ENCODE measurements around the gene NMBR. TPM values are rescaled to one million over a fixed set of nuclear protein-coding genes. Genes with fewer than 3 reads are reported as not detected.
"Not testable (repeated sequence)": the region's sequence is repeated elsewhere in the genome, so short reads cannot be mapped to it uniquely, and the experiment has no call there.

NMBR gene
- total RNA-seq, 1 donor from 2014 or later = not detected

GRCh38 chr6:142118925-142119324, 28.0 kb downstream of the NMBR start:
- Histone ChIP-seq H3K9ac (ENCODE audit: low read depth in 1 of 3, low read length in 3 of 3) (no peak overlapping the region), H3K4me3 (ENCODE audit: low read length in 3 of 3) (no peak overlapping the region), H3K27ac (ENCODE audit: low read depth, low read length) (no peak overlapping the region), H3K9me3 (ENCODE audit: control insufficient read depth in 3 of 3, low read length in 3 of 3) (no peaks in the 10 kb centered on the region), H3K4me1 (ENCODE audit: control insufficient read depth in 3 of 3, insufficient read depth in 3 of 3, low read length in 3 of 3) (no peaks in the 10 kb centered on the region), H3K36me3 (ENCODE audit: control insufficient read depth in 3 of 3, insufficient read depth in 3 of 3, low read length in 3 of 3) (no peaks in the 10 kb centered on the region), H3K27me3 (ENCODE audit: control insufficient read depth in 3 of 3, insufficient read depth in 3 of 3, low read length in 3 of 3) (no peaks in the 10 kb centered on the region)

GRCh38 chr6:142118328-142118727, 28.6 kb downstream of the NMBR start:
- H3K27ac ChIP-seq (ENCODE audit: low read depth, low read length) = no peak overlapping the region
- H3K4me3 ChIP-seq (ENCODE audit: low read length in 3 of 3) = no peak overlapping the region
- no peaks in the 10 kb centered on the region for H3K36me3 ChIP-seq (ENCODE audit: control insufficient read depth in 3 of 3, insufficient read depth in 3 of 3, low read length in 3 of 3)
- H3K27me3 ChIP-seq (ENCODE audit: control insufficient read depth in 3 of 3, insufficient read depth in 3 of 3, low read length in 3 of 3) = no peaks in the 10 kb centered on the region
- H3K9ac ChIP-seq (ENCODE audit: low read depth in 1 of 3, low read length in 3 of 3) = no peak overlapping the region
- no peaks in the 10 kb centered on the region for H3K4me1 ChIP-seq (ENCODE audit: control insufficient read depth in 3 of 3, insufficient read depth in 3 of 3, low read length in 3 of 3)
- no peaks in the 10 kb centered on the region for H3K9me3 ChIP-seq (ENCODE audit: control insufficient read depth in 3 of 3, low read length in 3 of 3)

GRCh38 chr6:142117366-142117765, 29.6 kb downstream of the NMBR start:
- H3K9ac ChIP-seq (ENCODE audit: low read depth in 1 of 3, low read length in 3 of 3) = no peak overlapping the region

GRCh38 chr6:142112451-142113061, 34.4 kb downstream of the NMBR start:
- H3K27ac ChIP-seq (ENCODE audit: low read depth, low read length) = no peak overlapping the region
- no peaks in the 10 kb centered on the region for H3K9me3 ChIP-seq (ENCODE audit: control insufficient read depth in 3 of 3, low read length in 3 of 3)
- H3K9ac ChIP-seq (ENCODE audit: low read depth in 1 of 3, low read length in 3 of 3) = no peak overlapping the region
- H3K27me3 ChIP-seq (ENCODE audit: control insufficient read depth in 3 of 3, insufficient read depth in 3 of 3, low read length in 3 of 3) = no peaks in the 10 kb centered on the region
- H3K4me3 ChIP-seq (ENCODE audit: low read length in 3 of 3) = no peak overlapping the region
- no peaks in the 10 kb centered on the region for H3K36me3 ChIP-seq (ENCODE audit: control insufficient read depth in 3 of 3, insufficient read depth in 3 of 3, low read length in 3 of 3)
- no peaks in the 10 kb centered on the region for H3K4me1 ChIP-seq (ENCODE audit: control insufficient read depth in 3 of 3, insufficient read depth in 3 of 3, low read length in 3 of 3)

More at GRCh38 chr6:142117366-142117765, 29.6 kb downstream of the NMBR start:
- H3K27me3 ChIP-seq (ENCODE audit: control insufficient read depth in 3 of 3, insufficient read depth in 3 of 3, low read length in 3 of 3) = no peaks in the 10 kb centered on the region
- no peak overlapping the region for H3K27ac ChIP-seq (ENCODE audit: low read depth, low read length)
- no peak overlapping the region for H3K4me3 ChIP-seq (ENCODE audit: low read length in 3 of 3)
- no peaks in the 10 kb centered on the region for H3K4me1 ChIP-seq (ENCODE audit: control insufficient read depth in 3 of 3, insufficient read depth in 3 of 3, low read length in 3 of 3)
- H3K9me3 ChIP-seq (ENCODE audit: control insufficient read depth in 3 of 3, low read length in 3 of 3) = no peaks in the 10 kb centered on the region
- no peaks in the 10 kb centered on the region for H3K36me3 ChIP-seq (ENCODE audit: control insufficient read depth in 3 of 3, insufficient read depth in 3 of 3, low read length in 3 of 3)

- H3K4me1 ChIP-seq (ENCODE audit: control insufficient read depth in 3 of 3, insufficient read depth in 3 of 3, low read length in 3 of 3); H3K36me3 ChIP-seq (ENCODE audit: control insufficient read depth in 3 of 3, insufficient read depth in 3 of 3, low read length in 3 of 3); H3K4me3 ChIP-seq (ENCODE audit: low read length in 3 of 3); H3K27me3 ChIP-seq (ENCODE audit: control insufficient read depth in 3 of 3, insufficient read depth in 3 of 3, low read length in 3 of 3); H3K9ac ChIP-seq (ENCODE audit: low read depth in 1 of 3, low read length in 3 of 3); H3K27ac ChIP-seq (ENCODE audit: low read depth, low read length); H3K9me3 ChIP-seq (ENCODE audit: control insufficient read depth in 3 of 3, low read length in 3 of 3): not testable (repeated sequence)
These were observed 36.1 kb downstream of the NMBR start for GRCh38 chr6:142110820-142111219.

GRCh38 chr6:142104820-142105219, 42.1 kb downstream of the NMBR start:
- H3K4me3 ChIP-seq (ENCODE audit: low read length in 3 of 3); H3K9ac ChIP-seq (ENCODE audit: low read depth in 1 of 3, low read length in 3 of 3); H3K27me3 ChIP-seq (ENCODE audit: control insufficient read depth in 3 of 3, insufficient read depth in 3 of 3, low read length in 3 of 3); H3K36me3 ChIP-seq (ENCODE audit: control insufficient read depth in 3 of 3, insufficient read depth in 3 of 3, low read length in 3 of 3); H3K4me1 ChIP-seq (ENCODE audit: control insufficient read depth in 3 of 3, insufficient read depth in 3 of 3, low read length in 3 of 3); H3K27ac ChIP-seq (ENCODE audit: low read depth, low read length); H3K9me3 ChIP-seq (ENCODE audit: control insufficient read depth in 3 of 3, low read length in 3 of 3): not testable (repeated sequence)

- H3K4me3 ChIP-seq (ENCODE audit: low read length in 3 of 3) = no peak overlapping the region
- no peak overlapping the region for H3K9ac ChIP-seq (ENCODE audit: low read depth in 1 of 3, low read length in 3 of 3)
- peaks cover 14 to 20% (median 15%) of the 10 kb centered on the region in 3 donors for H3K27me3 ChIP-seq (ENCODE audit: control insufficient read depth in 3 of 3, insufficient read depth in 3 of 3, low read length in 3 of 3)
- H3K27ac ChIP-seq (ENCODE audit: low read depth, low read length) = no peak overlapping the region
- H3K9me3 ChIP-seq (ENCODE audit: control insufficient read depth in 3 of 3, low read length in 3 of 3) = no peaks in the 10 kb centered on the region
- H3K36me3 ChIP-seq (ENCODE audit: control insufficient read depth in 3 of 3, insufficient read depth in 3 of 3, low read length in 3 of 3) = no peaks in the 10 kb centered on the region
- H3K4me1 ChIP-seq (ENCODE audit: control insufficient read depth in 3 of 3, insufficient read depth in 3 of 3, low read length in 3 of 3) = no peaks in the 10 kb centered on the region
These were observed 58.1 kb downstream of the NMBR start for GRCh38 chr6:142088858-142089216.

GRCh38 chr6:142087950-142088857, 58.7 kb downstream of the NMBR start:
- H3K27me3 ChIP-seq (ENCODE audit: control insufficient read depth in 3 of 3, insufficient read depth in 3 of 3, low read length in 3 of 3) = peaks cover 14 to 20% (median 15%) of the 10 kb centered on the region in 3 donors
- no peaks in the 10 kb centered on the region for H3K9me3 ChIP-seq (ENCODE audit: control insufficient read depth in 3 of 3, low read length in 3 of 3)
- H3K9ac ChIP-seq (ENCODE audit: low read depth in 1 of 3, low read length in 3 of 3) = no peak overlapping the region
- no peaks in the 10 kb centered on the region for H3K36me3 ChIP-seq (ENCODE audit: control insufficient read depth in 3 of 3, insufficient read depth in 3 of 3, low read length in 3 of 3)
- H3K4me1 ChIP-seq (ENCODE audit: control insufficient read depth in 3 of 3, insufficient read depth in 3 of 3, low read length in 3 of 3) = no peaks in the 10 kb centered on the region
- H3K27ac ChIP-seq (ENCODE audit: low read depth, low read length) = no peak overlapping the region
- H3K4me3 ChIP-seq (ENCODE audit: low read length in 3 of 3) = no peak overlapping the region

- H3K27me3 ChIP-seq (ENCODE audit: control insufficient read depth in 3 of 3, insufficient read depth in 3 of 3, low read length in 3 of 3) = no peaks in the 10 kb centered on the region
- no peaks in the 10 kb centered on the region for H3K9me3 ChIP-seq (ENCODE audit: control insufficient read depth in 3 of 3, low read length in 3 of 3)
- H3K9ac ChIP-seq (ENCODE audit: low read depth in 1 of 3, low read length in 3 of 3) = no peak overlapping the region
- H3K36me3 ChIP-seq (ENCODE audit: control insufficient read depth in 3 of 3, insufficient read depth in 3 of 3, low read length in 3 of 3) = no peaks in the 10 kb centered on the region
- no peak overlapping the region for H3K27ac ChIP-seq (ENCODE audit: low read depth, low read length)
- H3K4me3 ChIP-seq (ENCODE audit: low read length in 3 of 3) = no peak overlapping the region
- no peaks in the 10 kb centered on the region for H3K4me1 ChIP-seq (ENCODE audit: control insufficient read depth in 3 of 3, insufficient read depth in 3 of 3, low read length in 3 of 3)
These were observed 67.8 kb downstream of the NMBR start for GRCh38 chr6:142079130-142079529.

- no peaks in the 10 kb centered on the region for H3K36me3 ChIP-seq (ENCODE audit: control insufficient read depth in 3 of 3, insufficient read depth in 3 of 3, low read length in 3 of 3)
- H3K4me3 ChIP-seq (ENCODE audit: low read length in 3 of 3) = no peak overlapping the region
- no peak overlapping the region for H3K9ac ChIP-seq (ENCODE audit: low read depth in 1 of 3, low read length in 3 of 3)
- no peaks in the 10 kb centered on the region for H3K9me3 ChIP-seq (ENCODE audit: control insufficient read depth in 3 of 3, low read length in 3 of 3)
- H3K27me3 ChIP-seq (ENCODE audit: control insufficient read depth in 3 of 3, insufficient read depth in 3 of 3, low read length in 3 of 3) = no peaks in the 10 kb centered on the region
- H3K27ac ChIP-seq (ENCODE audit: low read depth, low read length) = no peak overlapping the region
- H3K4me1 ChIP-seq (ENCODE audit: control insufficient read depth in 3 of 3, insufficient read depth in 3 of 3, low read length in 3 of 3) = no peaks in the 10 kb centered on the region
These were observed 71.3 kb downstream of the NMBR start for GRCh38 chr6:142075516-142076101.

All from skeletal muscle tissue (tissue), 4 donors.